NCI-H82 treated with DMSO at 0.1 percent for 48 hours (cell line): ENCODE results near the gene CACNA2D1.
A peak's percentile ranks its signal among the peaks of the same experiment; 100 is the strongest.
"Not testable (repeated sequence)": the region's sequence is repeated elsewhere in the genome, so short reads cannot be mapped to it uniquely, and the experiment has no call there.

Experiments used
- DNase-seq: peaks from one replicate; lab custom pipeline; 2025; ENCODE audit not compliant: unreplicated experiment; lab: John Stamatoyannopoulos, UW

CACNA2D1 gene

GRCh38 chr7:82053453-82054032, 390.0 kb downstream of the CACNA2D1 start:
- no peak for DNase-seq

- DNase-seq = peak; percentile 90
These were observed 392.0 kb downstream of the CACNA2D1 start for GRCh38 chr7:82051601-82052000.

GRCh38 chr7:82050792-82051191, 392.8 kb downstream of the CACNA2D1 start:
- no peak for DNase-seq

GRCh38 chr7:82049891-82050533, 393.6 kb downstream of the CACNA2D1 start:
- DNase-seq = no peak

GRCh38 chr7:82049442-82049841, 394.1 kb downstream of the CACNA2D1 start:
- peak; percentile 28 for DNase-seq

- DNase-seq = peak; percentile 56
These were observed 399.0 kb downstream of the CACNA2D1 start for GRCh38 chr7:82044497-82045080.

- DNase-seq = no peak
These were observed 404.0 kb downstream of the CACNA2D1 start for GRCh38 chr7:82039621-82040020.

- DNase-seq = no peak
These were observed 407.3 kb downstream of the CACNA2D1 start for GRCh38 chr7:82036146-82036886.

GRCh38 chr7:82035456-82035855, 408.1 kb downstream of the CACNA2D1 start:
- DNase-seq = no peak

- DNase-seq = no peak
These were observed 410.7 kb downstream of the CACNA2D1 start for GRCh38 chr7:82032901-82033300.

GRCh38 chr7:82029236-82029913, 414.2 kb downstream of the CACNA2D1 start:
- DNase-seq = no peak

GRCh38 chr7:82028097-82028496, 415.5 kb downstream of the CACNA2D1 start:
- no peak for DNase-seq

- DNase-seq = no peak
These were observed 421.9 kb downstream of the CACNA2D1 start for GRCh38 chr7:82021713-82022112.

GRCh38 chr7:82021036-82021435, 422.5 kb downstream of the CACNA2D1 start:
- no peak for DNase-seq

GRCh38 chr7:82019551-82020475, 423.8 kb downstream of the CACNA2D1 start:
- no peak for DNase-seq

- DNase-seq = no peak
These were observed 425.4 kb downstream of the CACNA2D1 start for GRCh38 chr7:82018226-82018625.

- DNase-seq = no peak
These were observed 426.1 kb downstream of the CACNA2D1 start for GRCh38 chr7:82017334-82017943.

- no peak for DNase-seq
These were observed 427.8 kb downstream of the CACNA2D1 start for GRCh38 chr7:82015751-82016150.

GRCh38 chr7:82014574-82014973, 429.0 kb downstream of the CACNA2D1 start:
- DNase-seq = not testable (repeated sequence)

- no peak for DNase-seq
These were observed 431.1 kb downstream of the CACNA2D1 start for GRCh38 chr7:82012453-82012852.
